PC-3 (cell line): Measurements from ENCODE around the gene LSM11. TPM values are rescaled to one million over a fixed set of nuclear protein-coding genes. Genes with fewer than 3 reads are reported as not detected.
A peak's percentile ranks its signal among the peaks of the same experiment; 100 is the strongest.

Experiments used
- ATAC-seq: fragments of 200-7000 bp; cut with Tn5 transposase; 2 replicates; pipeline ENCODE4 v1.9.1; 2020; ENCODE audit warnings: mild to moderate bottlenecking, moderate library complexity
- BruUV-seq: library from RNA; stranded (reverse); fragments of 400-500 nt; replicated peaks from 2 replicates; lab custom pipeline; 2021; lab: Mats Ljungman, UMichigan
- CTCF ChIA-PET: fragments of 300-600 bp; sonication (Branson Sonifier 250); formaldehyde crosslinking; loops from one replicate; lab custom pipeline; 2022; ENCODE audit warnings: antibody characterized with exemption; lab: Charles Lee
- POLR2A ChIA-PET: fragments of 300-600 bp; sonication (Branson Sonifier 250); formaldehyde crosslinking; loops from one replicate; lab custom pipeline; 2022; ENCODE audit warnings: antibody characterized with exemption; ENCODE audit not compliant: unreplicated experiment; lab: Charles Lee
- DNase-seq: peaks from one replicate; pipeline ENCODE4 v3.0.0-alpha.2; 2015
- H2AFZ ChIP-seq: fragments of 300-600 bp; sonication (generic); 2 replicates; pipeline ENCODE4 v1.6.0; 2016; ENCODE audit warnings: antibody characterized with exemption, low read length
- H3F3A ChIP-seq: fragments of 300-600 bp; sonication (generic); one replicate; pipeline ENCODE4 v1.6.0; 2017; ENCODE audit warnings: antibody characterized with exemption, low read length, control low read depth, mild to moderate bottlenecking; ENCODE audit not compliant: unreplicated experiment
- H3K27ac ChIP-seq: fragments of 300-600 bp; sonication (generic); 2 replicates; pipeline ENCODE4 v1.5.1; 2016; ENCODE audit warnings: mild to moderate bottlenecking, low read length
- H3K27me3 ChIP-seq: fragments of 300-600 bp; sonication (generic); 2 replicates; pipeline ENCODE4 v1.6.1; 2016; ENCODE audit warnings: low read length, mixed read lengths
- H3K36me3 ChIP-seq: fragments of 300-600 bp; sonication (generic); 2 replicates; pipeline ENCODE4 v1.6.1; 2016; ENCODE audit warnings: low read depth, mixed run types, low read length, mixed read lengths
- H3K4me1 ChIP-seq: fragments of 300-600 bp; sonication (generic); 2 replicates; pipeline ENCODE4 v1.5.1; 2016; ENCODE audit warnings: low read length; ENCODE audit not compliant: insufficient read depth
- H3K4me2 ChIP-seq: fragments of 300-600 bp; sonication (generic); 2 replicates; pipeline ENCODE4 v1.6.0; 2016; ENCODE audit warnings: low read length
- H3K4me3 ChIP-seq: fragments of 300-600 bp; sonication (generic); 2 replicates; pipeline ENCODE4 v1.5.1; 2016; ENCODE audit warnings: mild to moderate bottlenecking, low read length, mixed read lengths
- H3K79me2 ChIP-seq: fragments of 300-600 bp; sonication (generic); 2 replicates; pipeline ENCODE4 v1.6.1; 2017; ENCODE audit warnings: low read length, mixed read lengths
- H3K9ac ChIP-seq: fragments of 300-600 bp; sonication (generic); 2 replicates; pipeline ENCODE4 v1.6.0; 2016; ENCODE audit warnings: mild to moderate bottlenecking, low read length
- H3K9me2 ChIP-seq: fragments of 300-600 bp; sonication (generic); replicated peaks from 2 replicates; pipeline ENCODE4 v1.6.1; 2016; ENCODE audit warnings: mixed run types, low read length, mixed read lengths
- H3K9me3 ChIP-seq: fragments of 300-600 bp; sonication (generic); 2 replicates; pipeline ENCODE4 v1.6.1; 2016; ENCODE audit warnings: low read length, mixed read lengths
- H4K20me1 ChIP-seq: fragments of 300-600 bp; sonication (generic); 2 replicates; pipeline ENCODE4 v1.6.1; 2016; ENCODE audit warnings: low read length, mixed read lengths
- CTCF ChIP-seq: fragments of 300-600 bp; sonication (generic); conservative IDR thresholded peaks from 2 replicates; pipeline ENCODE4 v1.5.1; 2017; ENCODE audit warnings: antibody characterized with exemption, low read depth, mild to moderate bottlenecking, low read length
- EZH2 ChIP-seq: fragments of 300-600 bp; sonication (generic); IDR thresholded peaks from one replicate; pipeline ENCODE4 v1.6.1; 2017; ENCODE audit warnings: antibody characterized with exemption, mild to moderate bottlenecking, low read length; ENCODE audit not compliant: unreplicated experiment
- EZH2phosphoT487 ChIP-seq: fragments of 300-600 bp; sonication (generic); IDR thresholded peaks from 2 replicates; pipeline ENCODE4 v1.6.1; 2018; ENCODE audit warnings: mild to moderate bottlenecking, antibody characterized with exemption, low read length, borderline replicate concordance
- intact Hi-C: fragments of 100-400 bp; cut with micrococcal nuclease; formaldehyde crosslinking; loops from 2 replicates; pipeline ENCODE4 v1.9.0; 2023
- total RNA-seq: library from RNA; depleted of rRNA; stranded (reverse); fragments of >200 nt; gene quantifications from 2 replicates; pipeline ENCODE4 v1.2.3, GENCODE V29; 2014

LSM11 gene
- total RNA-seq, 1 experiment from 2014 or later: 5.0 TPM

- Histone ChIP-seq H3K79me2 (no peaks in the 10 kb centered on the region), H3K27ac (no peak overlapping the region), H3K9me2 (no peaks in the 10 kb centered on the region), H3K27me3 (no peaks in the 10 kb centered on the region), H3K36me3 (no peaks in the 10 kb centered on the region), H3K9ac (no peak overlapping the region), H3F3A (no peaks in the 10 kb centered on the region), H3K4me1 (peaks cover 6% of the 10 kb centered on the region), H3K4me2 (no peak overlapping the region), H4K20me1 (no peaks in the 10 kb centered on the region), H2AFZ (no peak overlapping the region), H3K4me3 (no peak overlapping the region), H3K9me3 (no peaks in the 10 kb centered on the region)
- TF ChIP-seq CTCF: no peak
- no peak for TF ChIP-seq EZH2phosphoT487
- TF ChIP-seq EZH2: no peak
- no peak for DNase-seq
- ChIA-PET POLR2A (no interaction called here), CTCF (interaction anchor here (0.6 kb wide), 1 partner anchor 24 kb away, joined by 6 read pairs; no protein-coding TSS in a partner anchor)
- BruUV-seq: no TSS peak
- intact Hi-C loops: no loop called here
- ATAC-seq: no peak
Observed at GRCh38 chr5:157772127-157772526, 28.6 kb downstream of the LSM11 start.

- ATAC-seq (peak; percentile 55), DNase-seq (peak; percentile 71)
- H3K4me1 ChIP-seq: no peaks in the 10 kb centered on the region
- TF ChIP-seq EZH2: no peak
- TF ChIP-seq EZH2phosphoT487: no peak
- no peaks in the 10 kb centered on the region for H3F3A ChIP-seq
- H3K27ac ChIP-seq: no peak overlapping the region
- H3K36me3 ChIP-seq: no peaks in the 10 kb centered on the region
- no peak overlapping the region for H3K9ac ChIP-seq
- BruUV-seq: no TSS peak
- H4K20me1 ChIP-seq: no peaks in the 10 kb centered on the region
- intact Hi-C loops: no loop called here
- no peak overlapping the region for H3K4me3 ChIP-seq
- POLR2A ChIA-PET: no interaction called here
- CTCF ChIA-PET: no interaction called here
- H3K9me3 ChIP-seq: no peaks in the 10 kb centered on the region
- H3K9me2 ChIP-seq: no peaks in the 10 kb centered on the region
- no peaks in the 10 kb centered on the region for H3K79me2 ChIP-seq
- H3K4me2 ChIP-seq: no peak overlapping the region
- no peak overlapping the region for H2AFZ ChIP-seq
- no peaks in the 10 kb centered on the region for H3K27me3 ChIP-seq
Observed at GRCh38 chr5:157778121-157778805, 34.8 kb downstream of the LSM11 start.

GRCh38 chr5:157779221-157779620 is 35.7 kb downstream of the LSM11 start:
- no peaks in the 10 kb centered on the region for H3K36me3 ChIP-seq
- H2AFZ ChIP-seq: no peak overlapping the region
- ChIA-PET CTCF (no interaction called here), POLR2A (no interaction called here)
- TF ChIP-seq EZH2phosphoT487 (no peak), EZH2 (no peak), CTCF (no peak)
- no peak overlapping the region for H3K9ac ChIP-seq
- H3K4me1 ChIP-seq: no peaks in the 10 kb centered on the region
- intact Hi-C loops: no loop called here
- H3F3A ChIP-seq: no peaks in the 10 kb centered on the region
- H3K9me2 ChIP-seq: no peaks in the 10 kb centered on the region
- no TSS peak for BruUV-seq
- H3K79me2 ChIP-seq: no peaks in the 10 kb centered on the region
- no peak for ATAC-seq
- no peaks in the 10 kb centered on the region for H3K9me3 ChIP-seq
- H3K27ac ChIP-seq: no peak overlapping the region
- H3K4me3 ChIP-seq: no peak overlapping the region
- no peak overlapping the region for H3K4me2 ChIP-seq
- H3K27me3 ChIP-seq: no peaks in the 10 kb centered on the region
- H4K20me1 ChIP-seq: no peaks in the 10 kb centered on the region
- DNase-seq: no peak
